ENCODE data around the gene C11orf24. TPM values are rescaled to one million over a fixed set of nuclear protein-coding genes. Genes with fewer than 3 reads are reported as not detected.
"Not testable (repeated sequence)": the region's sequence is repeated elsewhere in the genome, so short reads cannot be mapped to it uniquely, and the experiment has no call there.

The C11orf24 gene
- total RNA-seq, 1 experiment from 2014 or later: 26.5 TPM

GRCh38 chr11:68303982-68304780, 32.4 kb upstream of the C11orf24 start:
- Histone ChIP-seq H3K4me3 (no peak overlapping the region), H3K27me3 (no peaks in the 10 kb centered on the region)
- no peak for DNase-seq

GRCh38 chr11:68303083-68303482, 31.3 kb upstream of the C11orf24 start:
- Histone ChIP-seq H3K27ac (peak overlapping the region; percentile 64), H3K27me3 (no peaks in the 10 kb centered on the region), H3K9me3 (replicated peaks) (no peaks in the 10 kb centered on the region), H3K36me3 (no peaks in the 10 kb centered on the region), H3K4me3 (no peak overlapping the region), H3K4me1 (peaks cover 18% of the 10 kb centered on the region)
- DNase-seq: no peak

More at GRCh38 chr11:68303982-68304780, 32.4 kb upstream of the C11orf24 start:
- H3K36me3 ChIP-seq: no peaks in the 10 kb centered on the region
- no peaks in the 10 kb centered on the region for H3K9me3 ChIP-seq (replicated peaks)
- no peak overlapping the region for H3K27ac ChIP-seq
- peaks cover 15% of the 10 kb centered on the region for H3K4me1 ChIP-seq

- Histone ChIP-seq H3K27me3 (no peaks in the 10 kb centered on the region), H3K4me3 (no peak overlapping the region), H3K9me3 (replicated peaks) (no peaks in the 10 kb centered on the region), H3K4me1 (peaks cover 15% of the 10 kb centered on the region), H3K27ac (peak overlapping the region; percentile 64), H3K36me3 (no peaks in the 10 kb centered on the region)
- peak; percentile 64 to 75 for DNase-seq
Measured at GRCh38 chr11:68302670-68303069, 30.9 kb upstream of the C11orf24 start.

DNA sequence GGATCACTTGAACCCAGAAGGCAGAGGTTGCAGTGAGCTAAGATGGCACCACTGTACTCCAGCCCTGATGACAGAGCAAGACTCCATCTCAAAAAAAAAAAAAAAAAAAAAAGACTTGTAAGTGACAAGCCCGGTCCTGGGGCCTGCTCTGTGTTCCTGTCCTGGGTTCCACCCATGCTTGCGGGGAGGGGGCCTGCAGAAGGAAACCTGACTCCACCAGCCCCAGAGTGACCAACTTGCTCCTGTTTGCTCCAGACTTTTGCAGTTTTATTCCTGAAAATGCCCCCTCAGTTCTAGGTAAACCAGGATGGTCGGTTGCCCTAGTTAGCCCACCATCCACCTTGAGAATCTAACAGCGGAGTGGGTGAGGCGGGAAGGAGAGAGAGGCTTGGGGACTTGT, 30.5 kb upstream of the C11orf24 start:
- Histone ChIP-seq H3K27me3 (no peaks in the 10 kb centered on the region), H3K9me3 (replicated peaks) (no peaks in the 10 kb centered on the region), H3K4me3 (no peak overlapping the region), H3K36me3 (no peaks in the 10 kb centered on the region), H3K27ac (peak overlapping the region; percentile 64), H3K4me1 (peaks cover 15% of the 10 kb centered on the region)
- DNase-seq: no peak

DNA sequence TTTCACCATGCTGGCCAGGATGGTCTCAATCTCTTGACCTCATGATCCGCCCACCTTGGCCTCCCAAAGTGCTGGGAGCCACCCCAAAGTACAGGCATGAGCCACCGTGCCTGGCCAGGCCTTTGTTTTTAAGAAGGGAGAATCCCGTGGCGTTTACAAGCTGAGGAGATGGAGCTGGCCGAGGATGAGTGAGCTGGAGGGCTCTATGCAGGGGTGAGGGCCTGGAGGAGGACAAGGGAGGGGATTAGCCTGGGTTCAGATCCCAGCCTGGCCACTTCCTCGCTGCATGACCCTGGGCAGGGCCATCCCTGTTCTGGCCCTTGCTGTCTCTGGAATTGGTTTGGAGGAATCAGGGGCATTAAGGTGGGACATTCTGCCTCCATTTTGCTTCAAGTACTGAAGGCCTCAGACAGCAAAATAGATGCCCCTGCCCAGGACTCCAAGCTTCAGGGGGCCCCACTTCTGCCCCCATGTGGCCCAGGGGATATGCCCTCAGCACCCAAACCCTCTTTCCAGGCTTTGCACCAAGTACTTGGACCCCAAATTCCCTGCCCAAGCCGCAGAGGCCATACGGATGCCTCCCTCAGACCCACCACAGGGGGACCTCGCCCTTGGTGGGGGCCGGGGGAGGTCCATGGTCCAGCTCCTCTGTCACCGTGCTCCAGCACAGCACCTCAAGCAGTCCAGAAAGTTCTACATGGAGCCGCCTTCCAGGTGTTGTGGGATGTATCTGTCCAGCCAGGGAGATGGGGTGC, 28.5 kb upstream of the C11orf24 start:
- no peak for DNase-seq

GRCh38 chr11:68299517-68299879, 27.7 kb upstream of the C11orf24 start:
- not testable (repeated sequence) for H3K9me3 ChIP-seq (replicated peaks); DNase-seq; H3K27me3 ChIP-seq; H3K27ac ChIP-seq; H3K4me3 ChIP-seq; H3K36me3 ChIP-seq
- peaks cover 15% of the 10 kb centered on the region for H3K4me1 ChIP-seq

More for the DNA sequence above, 28.5 kb upstream of the C11orf24 start:
- peaks cover 15% of the 10 kb centered on the region for H3K4me1 ChIP-seq
- no peak overlapping the region for H3K4me3 ChIP-seq
- no peak overlapping the region for H3K27ac ChIP-seq
- H3K36me3 ChIP-seq: no peaks in the 10 kb centered on the region
- H3K9me3 ChIP-seq (replicated peaks): no peaks in the 10 kb centered on the region
- H3K27me3 ChIP-seq: no peaks in the 10 kb centered on the region

DNA sequence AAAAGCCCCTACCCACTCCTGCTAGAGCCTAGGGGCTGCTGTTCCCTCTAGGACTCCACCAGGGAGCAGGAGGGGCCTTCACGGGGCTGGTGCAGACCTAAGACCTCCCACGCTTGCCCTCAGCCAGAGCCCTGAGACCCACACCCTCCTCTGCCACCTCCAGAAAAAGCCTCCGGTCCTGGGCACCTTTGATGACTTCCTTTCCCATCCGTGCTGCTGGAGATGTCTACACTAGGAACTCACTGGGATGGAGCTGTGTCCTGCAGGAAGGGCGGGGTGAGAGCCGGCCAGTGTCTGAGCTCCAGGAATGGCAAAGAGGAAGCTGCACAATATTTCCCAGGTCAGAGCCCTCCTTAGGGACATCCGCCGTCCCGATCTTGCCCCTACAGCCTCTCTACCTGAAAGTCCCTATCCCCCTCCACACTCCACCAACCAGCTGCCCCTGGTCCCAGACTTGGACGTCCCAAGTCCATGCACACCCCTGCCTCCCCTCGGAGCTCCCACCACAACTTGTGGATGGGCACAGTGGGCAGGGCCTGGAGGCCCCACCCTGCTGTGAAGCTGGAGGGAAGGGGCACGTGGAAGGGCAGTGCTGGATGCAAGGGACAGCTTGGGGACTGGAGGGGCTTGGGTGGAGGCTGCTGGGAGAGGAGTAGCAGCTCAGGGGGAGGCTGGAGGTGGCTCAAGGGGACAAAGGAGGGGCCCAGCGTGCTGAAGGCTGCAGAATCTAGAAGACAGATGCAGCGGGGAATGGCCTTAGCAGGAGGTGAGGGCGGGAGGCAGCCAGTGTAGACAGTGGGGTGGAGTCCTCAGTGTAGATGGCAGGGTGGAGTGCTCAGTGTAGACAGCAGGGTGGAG, 27.1 kb upstream of the C11orf24 start:
- Histone ChIP-seq H3K36me3 (no peaks in the 10 kb centered on the region), H3K4me1 (peaks cover 15% of the 10 kb centered on the region), H3K4me3 (peak overlapping the region; percentile 2; the same call in 1 of the 2 replicates), H3K27ac (no peak overlapping the region), H3K9me3 (replicated peaks) (no peaks in the 10 kb centered on the region), H3K27me3 (no peaks in the 10 kb centered on the region)
- DNase-seq: no peak

DNA sequence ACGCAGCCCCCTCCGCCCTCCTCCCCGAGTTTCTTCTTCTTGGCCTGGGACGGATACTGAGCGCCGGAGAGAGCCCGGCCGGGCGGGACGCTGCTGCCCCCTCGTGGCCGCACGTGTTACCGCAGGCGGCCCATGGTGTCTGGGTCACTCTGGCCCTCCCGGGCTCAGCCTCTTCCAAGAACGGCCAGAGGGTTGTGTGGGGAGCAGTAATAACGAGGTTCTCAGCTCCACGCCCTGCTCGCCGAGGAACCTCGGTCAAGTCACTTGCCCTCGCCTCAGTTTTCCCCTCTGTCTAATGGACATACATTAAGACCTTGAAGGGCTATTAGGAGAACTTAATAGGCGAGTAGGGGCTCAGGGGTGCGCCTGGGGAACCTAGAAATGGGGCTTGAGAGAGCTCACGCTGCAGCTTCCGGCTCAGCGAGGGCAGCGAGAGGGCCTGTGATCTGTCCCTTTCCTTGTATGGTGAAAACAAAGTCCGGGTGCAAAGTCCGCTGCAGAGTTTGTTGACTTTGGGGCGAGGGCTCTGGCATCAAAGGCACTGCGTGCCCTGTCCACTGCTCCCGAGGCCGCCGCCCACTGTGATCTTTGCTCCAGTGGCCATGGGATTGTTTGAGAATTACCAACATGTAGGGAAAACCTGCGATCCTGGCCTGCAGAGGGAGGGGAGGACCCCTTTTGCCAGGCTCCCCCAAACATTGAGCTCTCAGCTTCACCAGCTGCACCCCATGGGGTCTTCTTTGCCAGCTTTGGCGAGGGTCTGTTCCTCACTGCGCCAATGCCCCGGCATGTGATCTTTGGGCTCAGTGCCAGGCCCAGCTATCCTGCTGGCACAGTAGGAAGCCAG, 26.3 kb upstream of the C11orf24 start:
- peak; percentile 79 to 88 for DNase-seq
- Histone ChIP-seq H3K4me1 (peaks cover 12% of the 10 kb centered on the region), H3K36me3 (no peaks in the 10 kb centered on the region), H3K27ac (no peak overlapping the region), H3K27me3 (no peaks in the 10 kb centered on the region), H3K4me3 (peak overlapping the region; percentile 17), H3K9me3 (replicated peaks) (no peaks in the 10 kb centered on the region)

DNA sequence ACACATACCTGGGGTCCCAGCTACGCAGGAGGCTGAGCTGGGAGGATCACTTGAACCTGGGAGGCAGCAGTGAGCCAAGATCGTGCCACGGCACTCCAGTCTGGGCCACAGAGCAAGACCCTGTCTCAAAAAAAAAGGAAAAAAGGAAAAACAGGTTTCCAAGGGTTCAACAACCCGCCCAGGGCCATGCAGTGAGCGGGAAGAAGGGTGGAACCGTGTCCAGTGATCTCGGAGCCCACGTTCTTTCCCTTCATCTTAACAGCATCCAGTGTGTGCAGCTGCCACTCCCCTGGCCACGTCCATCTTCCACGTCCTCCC, 25.7 kb upstream of the C11orf24 start:
- Histone ChIP-seq H3K4me3 (peak overlapping the region; percentile 17), H3K36me3 (no peaks in the 10 kb centered on the region), H3K4me1 (peaks cover 6% of the 10 kb centered on the region), H3K27ac (no peak overlapping the region), H3K9me3 (replicated peaks) (no peaks in the 10 kb centered on the region), H3K27me3 (no peaks in the 10 kb centered on the region)
- DNase-seq: no peak

- no peak overlapping the region for H3K4me3 ChIP-seq
- H3K27ac ChIP-seq: no peak overlapping the region
- H3K4me1 ChIP-seq: peaks cover 4% of the 10 kb centered on the region
- H3K27me3 ChIP-seq: no peaks in the 10 kb centered on the region
- no peaks in the 10 kb centered on the region for H3K36me3 ChIP-seq
- DNase-seq: no peak
- H3K9me3 ChIP-seq (replicated peaks): no peaks in the 10 kb centered on the region
Measured at GRCh38 chr11:68297052-68297378, 25.2 kb upstream of the C11orf24 start.

GRCh38 chr11:68296344-68297051, 24.7 kb upstream of the C11orf24 start:
- no peak overlapping the region for H3K4me3 ChIP-seq
- no peak overlapping the region for H3K27ac ChIP-seq
- no peaks in the 10 kb centered on the region for H3K36me3 ChIP-seq
- no peaks in the 10 kb centered on the region for H3K27me3 ChIP-seq
- DNase-seq: no peak
- H3K9me3 ChIP-seq (replicated peaks): no peaks in the 10 kb centered on the region
- peaks cover 4% of the 10 kb centered on the region; the same call in 1 of the 2 replicates for H3K4me1 ChIP-seq

DNA sequence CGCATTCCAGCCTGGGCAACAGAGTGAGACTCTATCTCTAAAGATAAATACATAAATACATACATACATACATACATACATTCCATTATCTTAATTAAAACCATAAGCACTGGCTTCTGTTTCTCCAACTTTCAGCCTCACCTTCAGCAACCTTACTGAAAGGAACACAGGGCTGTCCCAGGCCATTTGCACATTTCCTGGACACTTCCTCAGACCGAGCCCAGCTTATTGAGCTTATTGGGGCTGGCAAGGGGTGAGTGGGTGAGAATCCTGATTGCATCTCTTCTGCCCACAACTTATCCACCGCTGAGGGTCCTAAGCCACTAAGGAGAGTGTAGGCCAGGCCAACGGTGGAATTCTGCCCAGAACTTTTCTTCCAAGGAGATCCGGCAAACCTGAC, 24.2 kb upstream of the C11orf24 start:
- Histone ChIP-seq H3K9me3 (replicated peaks) (no peaks in the 10 kb centered on the region), H3K27ac (no peak overlapping the region), H3K27me3 (no peaks in the 10 kb centered on the region), H3K36me3 (no peaks in the 10 kb centered on the region), H3K4me1 (peaks cover 4% of the 10 kb centered on the region; the same call in 1 of the 2 replicates), H3K4me3 (no peak overlapping the region)
- no peak for DNase-seq

GRCh38 chr11:68295271-68295670, 23.5 kb upstream of the C11orf24 start:
- Histone ChIP-seq H3K4me3 (no peak overlapping the region), H3K36me3 (no peaks in the 10 kb centered on the region), H3K27ac (no peak overlapping the region), H3K4me1 (peaks cover 4% of the 10 kb centered on the region; the same call in 1 of the 2 replicates), H3K27me3 (no peaks in the 10 kb centered on the region), H3K9me3 (replicated peaks) (no peaks in the 10 kb centered on the region)
- DNase-seq: no peak

DNA sequence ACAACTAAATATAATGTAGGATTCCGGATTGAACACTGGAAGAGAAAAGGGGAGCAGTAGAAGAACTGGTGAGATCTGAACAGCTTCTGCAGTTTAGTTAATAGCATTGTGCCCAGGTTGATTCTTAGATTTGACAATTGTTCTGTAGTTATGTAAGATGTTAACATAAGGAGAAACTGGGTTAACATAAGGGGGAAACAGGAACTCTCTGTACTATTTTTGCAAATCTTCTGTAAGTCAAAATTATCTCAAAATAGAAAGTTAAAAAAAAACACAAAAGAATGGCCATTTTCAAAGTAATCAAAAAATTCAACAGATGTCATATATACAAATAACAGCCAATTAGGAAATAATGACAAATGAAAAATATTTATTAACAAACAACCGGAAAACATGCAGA, 21.9 kb upstream of the C11orf24 start:
- Histone ChIP-seq H3K36me3 (no peaks in the 10 kb centered on the region), H3K4me3 (no peak overlapping the region)

More for the DNA sequence above, 21.9 kb upstream of the C11orf24 start:
- H3K4me1 ChIP-seq: peaks cover 4% of the 10 kb centered on the region; the same call in 1 of the 2 replicates
- no peaks in the 10 kb centered on the region for H3K27me3 ChIP-seq
- peaks cover 8% of the 10 kb centered on the region; the same call in 1 of the 2 replicates for H3K9me3 ChIP-seq (replicated peaks)
- no peak for DNase-seq
- no peak overlapping the region for H3K27ac ChIP-seq
